Stimulated activated CD4-positive, alpha-beta T cell treated with anti-CD3 and anti-CD28 coated beads, Interleukin-2, amount 100 ng/mL, for 48 hours (primary cell): ENCODE measurements around the gene RPRD2.
"Not testable (repeated sequence)": the region's sequence is repeated elsewhere in the genome, so short reads cannot be mapped to it uniquely, and the experiment has no call there.

Experiments
- DNase-seq, 2 donors: peaks; one replicate each; pipeline ENCODE4 v3.0.0-alpha.2; 2020

The RPRD2 gene

GRCh38 chr1:150363426-150364230 is at the start of gene RPRD2:
Gene RPRD2, plus strand, starts transcription at chr1:150364147. Its CDS starts 568 bp downstream, at chr1:150364715.
- peak; percentile 95 to 96 for DNase-seq

GRCh38 chr1:150314691-150315090 is 49.3 kb upstream of the RPRD2 start:
- not testable (repeated sequence) for DNase-seq

GRCh38 chr1:150320667-150320978 is 43.3 kb upstream of the RPRD2 start:
- DNase-seq = peak in 1 of 2 donors; percentile 3

- DNase-seq = no peak
Observed at GRCh38 chr1:150321826-150322166, 42.2 kb upstream of the RPRD2 start.

GRCh38 chr1:150322310-150322709 is 41.6 kb upstream of the RPRD2 start:
- no peak for DNase-seq

- no peak for DNase-seq
Observed at GRCh38 chr1:150332651-150333290, 31.2 kb upstream of the RPRD2 start.

- DNase-seq = no peak
Observed at GRCh38 chr1:150346316-150346715, 17.6 kb upstream of the RPRD2 start.

- DNase-seq = no peak
Observed at GRCh38 chr1:150352866-150353265, 11.1 kb upstream of the RPRD2 start.

GRCh38 chr1:150362721-150363425 is 1.1 kb upstream of the RPRD2 start:
- DNase-seq = no peak

- peak; percentile 68 to 70 for DNase-seq
Observed at GRCh38 chr1:150364231-150365003, 470 bp downstream of the RPRD2 start.

- DNase-seq = no peak
Observed at GRCh38 chr1:150365941-150366340, 2.0 kb downstream of the RPRD2 start.

GRCh38 chr1:150366416-150367296 is 2.7 kb downstream of the RPRD2 start:
- no peak for DNase-seq

GRCh38 chr1:150371110-150371509 is 7.2 kb downstream of the RPRD2 start:
- no peak for DNase-seq

GRCh38 chr1:150372580-150372979 is 8.6 kb downstream of the RPRD2 start:
- DNase-seq = no peak

- DNase-seq = no peak
Observed at GRCh38 chr1:150376110-150376509, 12.2 kb downstream of the RPRD2 start.

GRCh38 chr1:150383631-150384324 is 19.8 kb downstream of the RPRD2 start:
- no peak for DNase-seq

GRCh38 chr1:150385537-150386445 is 21.8 kb downstream of the RPRD2 start:
- no peak for DNase-seq

- no peak for DNase-seq
Observed at GRCh38 chr1:150386592-150386991, 22.6 kb downstream of the RPRD2 start.

GRCh38 chr1:150387200-150387599 is 23.3 kb downstream of the RPRD2 start:
- DNase-seq = no peak

GRCh38 chr1:150388241-150388640 is 24.3 kb downstream of the RPRD2 start:
- no peak for DNase-seq
